Muscle layer of duodenum (tissue), 2 donors: ENCODE results near the gene SAP30BP.

ENCODE experiments used
- H3K27ac ChIP-seq: one replicate; pipeline ENCODE4 v1.7.0; 2013; ENCODE audit warnings: mild to moderate bottlenecking, low read length
- H3K27me3 ChIP-seq: one replicate; pipeline ENCODE4 v1.7.0; 2013; ENCODE audit warnings: low read depth, mild to moderate bottlenecking, control low read depth, low read length
- H3K36me3 ChIP-seq, 2 donors: one replicate each; pipeline ENCODE4 v1.7.0; 2013; ENCODE audit warnings: low read length in 2 of 2, control low read depth in 1 of 2, mild to moderate bottlenecking in 1 of 2; ENCODE audit not compliant: insufficient read depth in 2 of 2, control insufficient read depth in 1 of 2
- H3K4me1 ChIP-seq, 2 donors: one replicate each; pipeline ENCODE4 v1.7.0; 2013; ENCODE audit warnings: low read length in 2 of 2, mild to moderate bottlenecking in 2 of 2, control low read depth in 1 of 2, moderate library complexity in 1 of 2; ENCODE audit not compliant: insufficient read depth in 2 of 2, control insufficient read depth in 1 of 2
- H3K4me3 ChIP-seq, 2 donors: one replicate each; pipeline ENCODE4 v1.7.0; 2013; ENCODE audit warnings: low read length in 2 of 2, low read depth in 1 of 2, mild to moderate bottlenecking in 1 of 2
- H3K9me3 ChIP-seq, 2 donors: one replicate each; pipeline ENCODE4 v1.7.0; 2013; ENCODE audit warnings: low read length in 2 of 2, control low read depth in 1 of 2, mild to moderate bottlenecking in 1 of 2; ENCODE audit not compliant: control insufficient read depth in 1 of 2
- donor health status: healthy.

The SAP30BP gene

GRCh38 chr17:75673487-75673886 lies 6.3 kb downstream of the SAP30BP start:
- Histone ChIP-seq H3K27ac (no peak overlapping the region), H3K27me3 (no peaks in the 10 kb centered on the region), H3K4me3 (no peak overlapping the region), H3K36me3 (peaks cover 33 to 57% of the 10 kb centered on the region in 2 donors), H3K4me1 (peaks cover 2 to 8% of the 10 kb centered on the region in 2 donors), H3K9me3 (no peaks in the 10 kb centered on the region)

GRCh38 chr17:75676461-75676860 lies 9.3 kb downstream of the SAP30BP start:
- H3K27ac ChIP-seq: no peak overlapping the region
- H3K36me3 ChIP-seq: peaks cover 21 to 32% of the 10 kb centered on the region in 2 donors
- H3K27me3 ChIP-seq: no peaks in the 10 kb centered on the region
- H3K4me1 ChIP-seq: peaks cover 0 to 12% of the 10 kb centered on the region in 2 donors
- H3K4me3 ChIP-seq: no peak overlapping the region
- no peaks in the 10 kb centered on the region for H3K9me3 ChIP-seq

- Histone ChIP-seq H3K27me3 (no peaks in the 10 kb centered on the region), H3K4me1 (peaks cover 0 to 12% of the 10 kb centered on the region in 2 donors), H3K27ac (peak overlapping the region; percentile 49), H3K4me3 (no peak overlapping the region), H3K9me3 (no peaks in the 10 kb centered on the region), H3K36me3 (peaks cover 0 to 11% of the 10 kb centered on the region in 2 donors)
Observed at GRCh38 chr17:75679706-75680211, 12.6 kb downstream of the SAP30BP start.

GRCh38 chr17:75680431-75680830 lies 13.3 kb downstream of the SAP30BP start:
- Histone ChIP-seq H3K4me1 (peaks cover 3 to 15% of the 10 kb centered on the region in 2 donors), H3K27me3 (no peaks in the 10 kb centered on the region), H3K4me3 (no peak overlapping the region), H3K27ac (peak overlapping the region; percentile 49), H3K9me3 (no peaks in the 10 kb centered on the region), H3K36me3 (peaks cover 0 to 11% of the 10 kb centered on the region in 2 donors)

- peaks cover 0 to 7% of the 10 kb centered on the region in 2 donors for H3K36me3 ChIP-seq
- H3K4me1 ChIP-seq: peaks cover 7 to 19% of the 10 kb centered on the region in 2 donors
- no peaks in the 10 kb centered on the region for H3K27me3 ChIP-seq
- no peaks in the 10 kb centered on the region for H3K9me3 ChIP-seq
- no peak overlapping the region for H3K4me3 ChIP-seq
- H3K27ac ChIP-seq: peak overlapping the region; percentile 9
Observed at GRCh38 chr17:75681289-75681688, 14.2 kb downstream of the SAP30BP start.

GRCh38 chr17:75683583-75683982 lies 16.4 kb downstream of the SAP30BP start:
- H3K27me3 ChIP-seq: no peaks in the 10 kb centered on the region
- peaks cover 7 to 27% of the 10 kb centered on the region in 2 donors for H3K4me1 ChIP-seq
- peak overlapping the region; percentile 70 for H3K27ac ChIP-seq

GRCh38 chr17:75684249-75684648 lies 17.1 kb downstream of the SAP30BP start:
- Histone ChIP-seq H3K27ac (peak overlapping the region; percentile 70), H3K36me3 (peaks cover 0 to 10% of the 10 kb centered on the region in 2 donors), H3K27me3 (no peaks in the 10 kb centered on the region), H3K4me3 (no peak overlapping the region), H3K9me3 (no peaks in the 10 kb centered on the region), H3K4me1 (peaks cover 7 to 33% of the 10 kb centered on the region in 2 donors)

More at GRCh38 chr17:75683583-75683982, 16.4 kb downstream of the SAP30BP start:
- Histone ChIP-seq H3K4me3 (no peak overlapping the region), H3K9me3 (no peaks in the 10 kb centered on the region), H3K36me3 (peaks cover 0 to 10% of the 10 kb centered on the region in 2 donors)

- Histone ChIP-seq H3K27me3 (no peaks in the 10 kb centered on the region), H3K36me3 (peaks cover 0 to 10% of the 10 kb centered on the region in 2 donors), H3K4me1 (peaks cover 7 to 33% of the 10 kb centered on the region in 2 donors), H3K9me3 (no peaks in the 10 kb centered on the region), H3K4me3 (no peak overlapping the region), H3K27ac (peak overlapping the region; percentile 70)
Observed at GRCh38 chr17:75684924-75685323, 17.8 kb downstream of the SAP30BP start.

- Histone ChIP-seq H3K9me3 (no peaks in the 10 kb centered on the region), H3K27me3 (no peaks in the 10 kb centered on the region), H3K36me3 (peaks cover 0 to 10% of the 10 kb centered on the region in 2 donors), H3K4me1 (peaks cover 7 to 33% of the 10 kb centered on the region in 2 donors), H3K27ac (peak overlapping the region; percentile 70), H3K4me3 (no peak overlapping the region)
Observed at GRCh38 chr17:75685499-75685898, 18.4 kb downstream of the SAP30BP start.

GRCh38 chr17:75688209-75688825 lies 21.2 kb downstream of the SAP30BP start:
- H3K4me1 ChIP-seq: peaks cover 7 to 34% of the 10 kb centered on the region in 2 donors
- H3K4me3 ChIP-seq: no peak overlapping the region
- peaks cover 0 to 19% of the 10 kb centered on the region in 2 donors for H3K36me3 ChIP-seq
- H3K9me3 ChIP-seq: no peaks in the 10 kb centered on the region
- peak overlapping the region; percentile 58 for H3K27ac ChIP-seq
- no peaks in the 10 kb centered on the region for H3K27me3 ChIP-seq

- peaks cover 0 to 28% of the 10 kb centered on the region in 2 donors for H3K36me3 ChIP-seq
- H3K4me1 ChIP-seq: peaks cover 12 to 44% of the 10 kb centered on the region in 2 donors
- H3K27me3 ChIP-seq: no peaks in the 10 kb centered on the region
- no peaks in the 10 kb centered on the region for H3K9me3 ChIP-seq
- no peak overlapping the region for H3K4me3 ChIP-seq
- H3K27ac ChIP-seq: peak overlapping the region; percentile 26
Observed at GRCh38 chr17:75689441-75689873, 22.3 kb downstream of the SAP30BP start.
